Parathyroid adenoma (tissue), 2 donors: Measurements from ENCODE around the gene COPZ1.

Source experiments
- H2AFZ ChIP-seq: fragments of 300-600 bp; sonication (generic); one replicate; pipeline ENCODE4 v1.7.0; 2017; ENCODE audit warnings: antibody characterized with exemption, mild to moderate bottlenecking
- H3K27ac ChIP-seq: fragments of 300-600 bp; sonication (generic); one replicate; pipeline ENCODE4 v1.7.0; 2017
- H3K27me3 ChIP-seq: fragments of 300-600 bp; sonication (generic); one replicate; pipeline ENCODE4 v1.7.0; 2017; ENCODE audit warnings: low read length; ENCODE audit not compliant: control insufficient read depth, insufficient read depth
- H3K36me3 ChIP-seq: fragments of 300-600 bp; sonication (generic); one replicate; pipeline ENCODE4 v1.7.0; 2017; ENCODE audit warnings: low read length; ENCODE audit not compliant: control insufficient read depth, insufficient read depth
- H3K4me1 ChIP-seq: fragments of 300-600 bp; sonication (generic); one replicate; pipeline ENCODE4 v1.7.0; 2017; ENCODE audit warnings: control low read depth
- H3K4me2 ChIP-seq: fragments of 300-600 bp; sonication (generic); one replicate; pipeline ENCODE4 v1.7.0; 2017; ENCODE audit warnings: low read length
- H3K4me3 ChIP-seq: fragments of 300-600 bp; sonication (generic); one replicate; pipeline ENCODE4 v1.7.0; 2017; ENCODE audit warnings: low read depth, low read length
- H3K79me2 ChIP-seq: fragments of 300-600 bp; sonication (generic); one replicate; pipeline ENCODE4 v1.7.0; 2017; ENCODE audit warnings: control low read depth
- H3K9ac ChIP-seq: fragments of 300-600 bp; sonication (generic); one replicate; pipeline ENCODE4 v1.7.0; 2017; ENCODE audit warnings: mild to moderate bottlenecking
- H3K9me3 ChIP-seq: fragments of 300-600 bp; sonication (generic); one replicate; pipeline ENCODE4 v1.7.0; 2017; ENCODE audit warnings: low read length; ENCODE audit not compliant: control insufficient read depth
- TF ChIP-seq, protein P1 (sequence below): fragments of 300-600 bp; sonication (generic); IDR thresholded peaks from one replicate; pipeline ENCODE4 v1.7.0; 2017; ENCODE audit warnings: antibody characterized with exemption, mild to moderate bottlenecking
- donor health status: primary hyperparathyroidism.

The COPZ1 gene

DNA sequence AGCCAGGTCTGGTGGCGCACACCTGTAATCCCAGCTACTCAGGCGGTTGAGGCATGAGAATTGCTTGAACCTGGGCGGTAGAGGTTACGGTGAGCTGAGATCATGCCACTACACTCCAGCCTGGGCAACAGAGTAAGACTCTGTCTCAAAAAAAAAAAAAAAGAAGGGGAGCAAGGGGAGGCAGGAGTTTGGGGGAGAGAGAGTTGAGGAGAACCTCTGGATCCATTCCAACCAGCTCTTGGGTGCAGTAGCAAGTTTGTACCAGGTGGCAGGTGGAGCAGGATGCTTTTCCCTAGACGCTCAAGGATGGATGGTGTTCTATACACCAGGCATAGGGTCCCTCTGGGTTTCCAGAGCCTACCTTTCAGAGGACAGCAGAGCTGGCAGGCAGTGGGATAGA, 26.0 kb upstream of the COPZ1 start:
- Histone ChIP-seq H3K4me3 (no peak overlapping the region), H3K36me3 (no peaks in the 10 kb centered on the region), H3K4me1 (peaks cover 29% of the 10 kb centered on the region), H3K9me3 (no peaks in the 10 kb centered on the region), H3K4me2 (no peak overlapping the region), H3K27ac (no peak overlapping the region), H3K79me2 (no peaks in the 10 kb centered on the region), H2AFZ (no peak overlapping the region), H3K27me3 (no peaks in the 10 kb centered on the region), H3K9ac (no peak overlapping the region)
- TF ChIP-seq, protein P1, sequence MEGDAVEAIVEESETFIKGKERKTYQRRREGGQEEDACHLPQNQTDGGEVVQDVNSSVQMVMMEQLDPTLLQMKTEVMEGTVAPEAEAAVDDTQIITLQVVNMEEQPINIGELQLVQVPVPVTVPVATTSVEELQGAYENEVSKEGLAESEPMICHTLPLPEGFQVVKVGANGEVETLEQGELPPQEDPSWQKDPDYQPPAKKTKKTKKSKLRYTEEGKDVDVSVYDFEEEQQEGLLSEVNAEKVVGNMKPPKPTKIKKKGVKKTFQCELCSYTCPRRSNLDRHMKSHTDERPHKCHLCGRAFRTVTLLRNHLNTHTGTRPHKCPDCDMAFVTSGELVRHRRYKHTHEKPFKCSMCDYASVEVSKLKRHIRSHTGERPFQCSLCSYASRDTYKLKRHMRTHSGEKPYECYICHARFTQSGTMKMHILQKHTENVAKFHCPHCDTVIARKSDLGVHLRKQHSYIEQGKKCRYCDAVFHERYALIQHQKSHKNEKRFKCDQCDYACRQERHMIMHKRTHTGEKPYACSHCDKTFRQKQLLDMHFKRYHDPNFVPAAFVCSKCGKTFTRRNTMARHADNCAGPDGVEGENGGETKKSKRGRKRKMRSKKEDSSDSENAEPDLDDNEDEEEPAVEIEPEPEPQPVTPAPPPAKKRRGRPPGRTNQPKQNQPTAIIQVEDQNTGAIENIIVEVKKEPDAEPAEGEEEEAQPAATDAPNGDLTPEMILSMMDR = no peak

DNA sequence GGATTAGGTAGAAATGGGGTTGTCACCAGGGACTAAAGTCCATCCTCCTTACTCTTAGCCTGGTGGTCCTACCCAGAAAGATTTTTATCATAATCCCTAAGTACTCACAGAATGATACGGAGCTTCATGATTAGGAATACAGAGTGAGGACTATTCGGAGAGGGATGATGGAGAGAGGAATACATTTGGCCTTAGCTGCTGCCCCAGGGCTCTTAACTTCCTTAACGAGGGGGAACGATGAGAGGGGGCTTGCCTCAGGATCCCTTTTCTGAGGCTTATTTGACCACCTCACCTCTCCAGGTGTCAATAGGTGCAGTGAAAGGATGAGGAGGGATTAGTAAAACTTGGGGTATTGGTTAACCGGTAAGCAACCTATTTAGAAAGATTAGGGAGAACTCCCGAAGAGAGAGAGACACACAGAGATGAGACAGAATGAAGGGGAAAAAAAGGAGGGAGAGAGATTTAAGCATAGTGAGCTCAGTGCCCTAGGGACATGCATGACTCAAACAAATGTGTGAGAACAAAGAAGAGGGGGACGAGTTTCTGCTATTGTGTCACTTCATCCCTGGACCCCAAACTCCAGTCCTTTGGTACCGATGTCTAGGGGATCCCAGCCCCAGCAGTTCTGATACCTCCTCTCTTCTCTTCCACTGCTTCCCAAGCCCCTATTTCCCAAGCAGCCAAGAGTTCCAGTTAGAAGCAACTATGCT, 25.3 kb upstream of the COPZ1 start:
- Histone ChIP-seq H3K27me3 (no peaks in the 10 kb centered on the region), H3K4me1 (peaks cover 24% of the 10 kb centered on the region), H3K4me2 (peak overlapping the region; percentile 79), H3K4me3 (peak overlapping the region; percentile 50), H3K79me2 (no peaks in the 10 kb centered on the region), H2AFZ (peak overlapping the region; percentile 94), H3K9ac (no peak overlapping the region), H3K9me3 (no peaks in the 10 kb centered on the region), H3K27ac (no peak overlapping the region), H3K36me3 (no peaks in the 10 kb centered on the region)
- TF ChIP-seq, protein P1 = no peak

DNA sequence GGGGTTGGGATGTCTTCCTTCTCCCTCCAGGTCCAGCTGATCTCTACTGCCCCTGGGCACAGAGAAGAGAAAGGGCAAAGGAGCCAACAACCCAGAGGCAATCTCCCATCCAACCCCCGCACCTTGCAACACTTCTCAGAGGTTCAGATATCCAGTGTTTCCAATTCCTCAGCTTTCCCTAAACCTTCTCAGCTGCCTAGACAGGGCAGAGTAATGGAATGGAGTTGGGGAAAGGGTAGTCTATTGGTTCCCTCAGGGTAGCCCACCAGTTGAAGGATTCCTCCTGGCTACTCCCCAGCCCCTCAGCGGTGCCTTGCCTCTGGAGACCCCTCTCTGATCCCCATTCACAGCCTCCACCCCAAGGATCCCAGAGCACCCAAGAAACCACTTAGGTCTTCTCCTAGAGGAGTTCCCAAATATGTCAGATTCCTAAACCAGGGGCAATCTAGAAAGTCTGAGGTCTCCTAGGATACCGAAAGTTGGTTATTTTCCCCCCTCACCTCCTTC, 24.7 kb upstream of the COPZ1 start:
- no peaks in the 10 kb centered on the region for H3K36me3 ChIP-seq
- peak overlapping the region; percentile 50 for H3K4me3 ChIP-seq
- H3K9ac ChIP-seq = no peak overlapping the region
- H2AFZ ChIP-seq = peak overlapping the region; percentile 94
- no peaks in the 10 kb centered on the region for H3K9me3 ChIP-seq
- no peaks in the 10 kb centered on the region for H3K27me3 ChIP-seq
- TF ChIP-seq, protein P1 = no peak
- peak overlapping the region; percentile 2 for H3K27ac ChIP-seq
- peak overlapping the region; percentile 79 for H3K4me2 ChIP-seq
- H3K79me2 ChIP-seq = no peaks in the 10 kb centered on the region
- H3K4me1 ChIP-seq = peaks cover 24% of the 10 kb centered on the region

DNA sequence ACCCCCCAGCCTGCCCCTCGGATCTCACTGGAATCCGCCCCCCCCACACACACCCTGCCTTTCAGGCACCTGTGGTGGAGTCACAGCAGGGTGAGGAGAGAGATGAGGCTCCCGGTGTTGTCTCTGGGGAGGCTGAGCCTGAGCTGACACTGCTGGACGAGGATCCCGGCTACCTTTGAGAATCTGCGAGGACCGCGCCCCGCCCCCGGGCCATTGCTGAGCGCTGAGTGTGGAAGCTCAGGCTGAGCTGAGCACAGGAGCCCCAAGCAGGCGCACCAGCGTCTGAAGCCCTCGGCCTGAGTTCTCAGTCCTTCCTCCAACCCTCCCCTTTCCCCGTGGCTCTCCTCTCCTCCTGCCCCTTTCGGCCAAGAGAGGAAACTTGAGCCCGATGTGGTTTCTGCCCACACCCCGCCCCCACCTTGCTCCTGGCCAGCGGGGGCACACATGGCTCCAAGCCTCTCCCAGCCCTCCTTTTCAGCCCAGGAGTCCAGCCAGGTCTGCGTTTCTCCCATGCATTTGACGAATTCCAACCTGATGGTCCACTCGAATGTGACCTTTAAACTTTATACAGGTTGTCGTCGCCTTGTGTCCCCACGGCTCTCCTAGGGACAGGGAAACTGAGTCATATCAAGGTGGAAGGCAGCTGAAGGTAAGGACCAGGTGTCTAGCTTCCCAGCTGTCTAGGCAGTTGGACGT, 24.1 kb upstream of the COPZ1 start, which contains the start of gene NFE2:
NFE2 (minus strand) TSS at position 284 of the 696 bp plus-strand sequence. CDS start 5,767 bp downstream, outside the sequence.
- TF ChIP-seq, protein P1 = peak; percentile 13
- Histone ChIP-seq H3K36me3 (no peaks in the 10 kb centered on the region), H3K4me2 (peak within 1 kb of the TSS; percentile 79), H3K9ac (no peak within 1 kb of the TSS), H3K4me1 (peaks cover 24% of the 10 kb centered on the region), H3K27ac (peak within 1 kb of the TSS; percentile 21), H3K27me3 (no peaks in the 10 kb centered on the region), H3K79me2 (no peaks in the 10 kb centered on the region), H3K9me3 (no peaks in the 10 kb centered on the region), H2AFZ (peak within 1 kb of the TSS; percentile 94), H3K4me3 (peak within 1 kb of the TSS; percentile 50)
